Endothelial cell of umbilical vein (primary cell): ENCODE measurements around the gene LMBR1L. TPM values are rescaled to one million over a fixed set of nuclear protein-coding genes. Genes with fewer than 3 reads are reported as not detected.

ENCODE experiments used
- BruUV-seq: library from RNA; stranded (reverse); fragments of 400-500 nt; replicated peaks from 2 replicates; lab custom pipeline; 2021; lab: Mats Ljungman, UMichigan
- CTCF ChIA-PET: fragments of 300-600, 350-600 bp; sonication (Branson Sonifier 250); formaldehyde crosslinking; loops from one replicate; lab custom pipeline; 2021; ENCODE audit warnings: antibody characterized with exemption, inconsistent platforms; lab: Charles Lee
- POLR2A ChIA-PET: fragments of 300-600, 350-600 bp; sonication (Branson Sonifier 250); formaldehyde crosslinking; loops from one replicate; lab custom pipeline; 2021; ENCODE audit warnings: antibody characterized with exemption, inconsistent platforms; lab: Charles Lee
- DNase-seq: peaks from one replicate; pipeline ENCODE4 v3.0.0-alpha.2; 2011; ENCODE audit warnings: low read depth, low spot score
- FAIRE-seq: peaks from 2 replicates; lab custom pipeline; 2011; peaks lifted over from hg19 to GRCh38; lab: Jason Lieb, UNC
- H2AFZ ChIP-seq: 2 replicates; pipeline ENCODE4 v1.6.0; 2012; ENCODE audit warnings: low read depth, low read length, control low read depth, inconsistent platforms
- H3K27ac ChIP-seq: 2 replicates; pipeline ENCODE4 v1.5.1; 2011; ENCODE audit warnings: low read depth, mild to moderate bottlenecking, control low read depth, low read length, moderate library complexity; ENCODE audit not compliant: insufficient read depth
- H3K27me3 ChIP-seq, 2 experiments: 2 replicates each; pipeline versions ENCODE4 v1.6.0 to v1.6.1; 2011; ENCODE audit warnings: low read length in 2 of 2, mixed read lengths in 1 of 2; ENCODE audit not compliant: control insufficient read depth in 2 of 2, insufficient read depth in 2 of 2
- H3K36me3 ChIP-seq, 2 experiments: 2 replicates in 1 of 2; 3 replicates in 1 of 2; pipeline ENCODE4 v1.5.1; 2011; ENCODE audit warnings: low read length in 2 of 2, mild to moderate bottlenecking in 1 of 2, moderate library complexity in 1 of 2; ENCODE audit not compliant: control insufficient read depth in 2 of 2, insufficient read depth in 2 of 2; ENCODE audit errors: extremely low read depth in 1 of 2
- H3K4me1 ChIP-seq: 3 replicates; pipeline ENCODE4 v1.5.1; 2011; ENCODE audit warnings: mild to moderate bottlenecking, low read length; ENCODE audit not compliant: control insufficient read depth, insufficient read depth; ENCODE audit errors: extremely low read depth
- H3K4me2 ChIP-seq: 2 replicates; pipeline ENCODE4 v1.6.1; 2011; ENCODE audit warnings: low read length, control low read depth, mixed read lengths; ENCODE audit not compliant: insufficient read depth
- H3K4me3 ChIP-seq, 3 experiments: fragments of 200-600 bp in 1 of 3; sonication (generic), shearing (Covaris generic) in 1 of 3; replicated peaks in 1 of 3; 2 replicates each; pipeline ENCODE4 v1.5.1; 2011 to 2016; ENCODE audit warnings: control low read depth in 3 of 3, low read length in 3 of 3, mild to moderate bottlenecking in 2 of 3, inconsistent platforms in 1 of 3, low read depth in 1 of 3, moderate library complexity in 1 of 3; ENCODE audit not compliant: insufficient read depth in 1 of 3
- H3K79me2 ChIP-seq: 2 replicates; pipeline ENCODE4 v1.6.0; 2012; ENCODE audit warnings: low read length, inconsistent platforms; ENCODE audit not compliant: control insufficient read depth, insufficient read depth
- H3K9ac ChIP-seq: replicated peaks from 2 replicates; pipeline ENCODE3; 2011; ENCODE audit warnings: low read length, control low read depth; ENCODE audit not compliant: insufficient read depth; ENCODE audit errors: extremely low read depth
- H3K9me1 ChIP-seq: replicated peaks from 3 replicates; pipeline ENCODE4 v1.6.0; 2011; ENCODE audit warnings: mild to moderate bottlenecking, low read length; ENCODE audit not compliant: control insufficient read depth, insufficient read depth; ENCODE audit errors: extremely low read depth
- H3K9me3 ChIP-seq: replicated peaks from 2 replicates; pipeline ENCODE4 v1.5.1; 2012; ENCODE audit warnings: low read length, inconsistent platforms; ENCODE audit not compliant: control insufficient read depth, insufficient read depth
- H4K20me1 ChIP-seq: replicated peaks from 2 replicates; pipeline ENCODE3; 2011; ENCODE audit warnings: mild to moderate bottlenecking, low read length; ENCODE audit not compliant: control insufficient read depth, insufficient read depth; ENCODE audit errors: extremely low read depth
- EZH2 ChIP-seq: IDR thresholded peaks from 2 replicates; pipeline ENCODE4 v1.6.1; 2012; ENCODE audit warnings: borderline replicate concordance, low read depth, mild to moderate bottlenecking, moderate library complexity, low read length, inconsistent platforms; ENCODE audit not compliant: severe bottlenecking
- FOS ChIP-seq: IDR thresholded peaks from 2 replicates; pipeline ENCODE4 v1.6.1; 2011; ENCODE audit warnings: mild to moderate bottlenecking, low read length, moderate library complexity, borderline replicate concordance; ENCODE audit not compliant: insufficient read depth
- GATA2 ChIP-seq: IDR thresholded peaks from 2 replicates; pipeline ENCODE4 v1.7.0; 2011; ENCODE audit warnings: low read depth, mild to moderate bottlenecking, moderate library complexity, mixed read lengths, low read length; ENCODE audit not compliant: insufficient read length, insufficient read depth
- JUN ChIP-seq: IDR thresholded peaks from 2 replicates; pipeline ENCODE4 v1.6.1; 2011; ENCODE audit warnings: borderline replicate concordance, low read depth; ENCODE audit not compliant: insufficient read length, insufficient read depth
- MYC ChIP-seq: IDR thresholded peaks from one replicate; pipeline ENCODE4 v1.6.1; 2011; ENCODE audit warnings: mild to moderate bottlenecking, low read depth, low read length
- POLR2A ChIP-seq: IDR thresholded peaks from 2 replicates; pipeline ENCODE4 v1.6.1; 2012; ENCODE audit warnings: low read depth, mild to moderate bottlenecking, control low read depth, low read length
- POLR2AphosphoS5 ChIP-seq: IDR thresholded peaks from 2 replicates; pipeline ENCODE4 v1.6.1; 2012; ENCODE audit warnings: low read depth, mild to moderate bottlenecking, control low read depth, low read length, moderate library complexity; ENCODE audit not compliant: insufficient read depth
- dilution Hi-C: fragments of 300-500 bp; cut with MboI; formaldehyde crosslinking; loops from one replicate; pipeline ENCODE4 v1.15.0; 2019; ENCODE audit warnings: low sequenced_read_pairs; ENCODE audit not compliant: extremely low pct_ligation_motif_present
- intact Hi-C: fragments of 100-400 bp; cut with micrococcal nuclease; formaldehyde crosslinking; loops from one replicate; pipeline ENCODE4 v1.10.0; 2022
- polyA plus RNA-seq, 4 experiments: library from polyadenylated mRNA; depleted of rRNA in 3 of 4; stranded (reverse) in 3 of 4; unstranded in 1 of 4; fragments of >200 nt; gene quantifications; 2 replicates each; pipeline versions ENCODE4 v1.2.1 to v1.2.3, GENCODE V29; 2011 to 2012; ENCODE audit warnings: missing spikeins in 1 of 4
- total RNA-seq: library from RNA; stranded (reverse); gene quantifications from 2 replicates; pipeline ENCODE4 v1.2.3, GENCODE V29; 2021
- TF ChIP-seq, protein P1 (sequence below): IDR thresholded peaks from 2 replicates; pipeline ENCODE4 v1.6.1; 2011; ENCODE audit not compliant: insufficient read depth, insufficient read length
- TF ChIP-seq, protein P2 (sequence below), 2 donors: IDR thresholded peaks; 1 replicate in 1 of 2; 2 replicates in 1 of 2; pipeline ENCODE4 v1.5.1; 2011; ENCODE audit warnings: low read length in 2 of 2, mild to moderate bottlenecking in 2 of 2, moderate library complexity in 2 of 2, control low read depth in 1 of 2, inconsistent platforms in 1 of 2, low read depth in 1 of 2; ENCODE audit not compliant: insufficient read depth in 1 of 2; ENCODE audit errors: extremely low read depth in 1 of 2

The LMBR1L gene
- total and polyA plus RNA-seq, 2 donors (not counting 3 experiments of a cell fraction or from before 2014, with no cell fraction given), result 78.3 to 106 TPM

- no peak overlapping the region for H2AFZ ChIP-seq
- no peak overlapping the region for H3K9ac ChIP-seq
- H3K4me3 ChIP-seq, result no peak overlapping the region
- H3K4me1 ChIP-seq, result peaks cover 13% of the 10 kb centered on the region
- no peaks in the 10 kb centered on the region for H3K9me1 ChIP-seq
- CTCF ChIA-PET, result interaction anchor here (0.6 to 11.7 kb wide), 20 partner anchors 7 to 136 kb away, joined by 3 to 188 read pairs (median 6); partner anchors contain the start of genes LMBR1L, RHEBL1 and TUBA1B
- H3K4me2 ChIP-seq, result no peak overlapping the region
- peaks cover 7 to 47% of the 10 kb centered on the region in 2 experiments for H3K36me3 ChIP-seq
- no peaks in the 10 kb centered on the region for H3K9me3 ChIP-seq
- no peaks in the 10 kb centered on the region for H3K27me3 ChIP-seq
- POLR2A ChIA-PET, result interaction anchor here (1.5 kb wide), 1 partner anchor 10 kb away, joined by 5 read pairs; no protein-coding TSS in a partner anchor
- dilution Hi-C loops, result no loop called here
- H3K27ac ChIP-seq, result no peak overlapping the region
- H3K79me2 ChIP-seq, result no peaks in the 10 kb centered on the region
- no TSS peak for BruUV-seq
- DNase-seq, result no peak
- intact Hi-C loops, result loop anchor here (1.0 kb wide), 2 partner anchors 10 to 34 kb away; no protein-coding TSS in a partner anchor
- H4K20me1 ChIP-seq, result no peaks in the 10 kb centered on the region
- TF ChIP-seq, protein P1, sequence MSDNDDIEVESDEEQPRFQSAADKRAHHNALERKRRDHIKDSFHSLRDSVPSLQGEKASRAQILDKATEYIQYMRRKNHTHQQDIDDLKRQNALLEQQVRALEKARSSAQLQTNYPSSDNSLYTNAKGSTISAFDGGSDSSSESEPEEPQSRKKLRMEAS, result no peak
- TF ChIP-seq GATA2 (no peak), POLR2AphosphoS5 (no peak), FOS (no peak), MYC (no peak), EZH2 (no peak), POLR2A (no peak), JUN (no peak)
- TF ChIP-seq, protein P2, sequence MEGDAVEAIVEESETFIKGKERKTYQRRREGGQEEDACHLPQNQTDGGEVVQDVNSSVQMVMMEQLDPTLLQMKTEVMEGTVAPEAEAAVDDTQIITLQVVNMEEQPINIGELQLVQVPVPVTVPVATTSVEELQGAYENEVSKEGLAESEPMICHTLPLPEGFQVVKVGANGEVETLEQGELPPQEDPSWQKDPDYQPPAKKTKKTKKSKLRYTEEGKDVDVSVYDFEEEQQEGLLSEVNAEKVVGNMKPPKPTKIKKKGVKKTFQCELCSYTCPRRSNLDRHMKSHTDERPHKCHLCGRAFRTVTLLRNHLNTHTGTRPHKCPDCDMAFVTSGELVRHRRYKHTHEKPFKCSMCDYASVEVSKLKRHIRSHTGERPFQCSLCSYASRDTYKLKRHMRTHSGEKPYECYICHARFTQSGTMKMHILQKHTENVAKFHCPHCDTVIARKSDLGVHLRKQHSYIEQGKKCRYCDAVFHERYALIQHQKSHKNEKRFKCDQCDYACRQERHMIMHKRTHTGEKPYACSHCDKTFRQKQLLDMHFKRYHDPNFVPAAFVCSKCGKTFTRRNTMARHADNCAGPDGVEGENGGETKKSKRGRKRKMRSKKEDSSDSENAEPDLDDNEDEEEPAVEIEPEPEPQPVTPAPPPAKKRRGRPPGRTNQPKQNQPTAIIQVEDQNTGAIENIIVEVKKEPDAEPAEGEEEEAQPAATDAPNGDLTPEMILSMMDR (IDR thresholded peaks at IDR 0.05; ENCODE audit: extremely low read depth in 1 of 2, insufficient read depth in 1 of 2, low read depth in 1 of 2, low read length in 2 of 2), result no peak
- FAIRE-seq, result no peak
Measured at GRCh38 chr12:49098703-49099102, 11.9 kb downstream of the LMBR1L start.
